DND-41 (cell line): ENCODE measurements around the gene NOD2.

Experiments used
- ATAC-seq: fragments of 200-7000 bp; cut with Tn5 transposase; 3 replicates; pipeline ENCODE4 v1.9.1; 2021; ENCODE audit warnings: low read depth; ENCODE audit not compliant: insufficient read depth
- DNase-seq: peaks from one replicate; pipeline ENCODE4 v3.0.0-alpha.2; 2020
- H2AFZ ChIP-seq: 2 replicates; pipeline ENCODE4 v1.6.0; 2012; ENCODE audit warnings: low read depth, low read length
- H3K27ac ChIP-seq: 2 replicates; pipeline ENCODE4 v1.5.1; 2012; ENCODE audit warnings: low read length, inconsistent platforms
- H3K27me3 ChIP-seq: fragments of 200-600 bp; sonication (generic); 2 replicates; pipeline ENCODE4 v1.6.0; 2012; ENCODE audit warnings: low read length, mild to moderate bottlenecking, inconsistent platforms; ENCODE audit not compliant: insufficient read depth, poor library complexity
- H3K36me3 ChIP-seq: 2 replicates; pipeline ENCODE4 v1.5.1; 2012; ENCODE audit warnings: low read length, inconsistent platforms; ENCODE audit not compliant: insufficient read depth
- H3K4me1 ChIP-seq: 2 replicates; pipeline ENCODE4 v1.5.1; 2012; ENCODE audit warnings: mild to moderate bottlenecking, low read length; ENCODE audit not compliant: insufficient read depth
- H3K4me2 ChIP-seq: 2 replicates; pipeline ENCODE4 v1.6.0; 2012; ENCODE audit warnings: mild to moderate bottlenecking, moderate library complexity, low read length, inconsistent platforms; ENCODE audit not compliant: insufficient read depth
- H3K4me3 ChIP-seq, 2 experiments: fragments of 200-600 bp in 1 of 2; shearing (Covaris generic) in 1 of 2; 2 replicates each; pipeline ENCODE4 v1.5.1; 2012 to 2016; ENCODE audit warnings: inconsistent platforms in 2 of 2, low read length in 2 of 2, mild to moderate bottlenecking in 2 of 2, low read depth in 1 of 2, moderate library complexity in 1 of 2
- H3K79me2 ChIP-seq: 2 replicates; pipeline ENCODE4 v1.6.0; 2012; ENCODE audit warnings: low read length, inconsistent platforms; ENCODE audit not compliant: insufficient read depth
- H3K9ac ChIP-seq: 2 replicates; pipeline ENCODE4 v1.6.0; 2012; ENCODE audit warnings: low read depth, mild to moderate bottlenecking, inconsistent platforms, low read length, moderate library complexity
- H3K9me3 ChIP-seq: 2 replicates; pipeline ENCODE4 v1.5.1; 2012; ENCODE audit warnings: low read length, moderate library complexity, mild to moderate bottlenecking, inconsistent platforms; ENCODE audit not compliant: insufficient read depth, severe bottlenecking
- H4K20me1 ChIP-seq: 2 replicates; pipeline ENCODE4 v1.6.0; 2012; ENCODE audit warnings: low read length; ENCODE audit not compliant: insufficient read depth
- CTCF ChIP-seq: IDR thresholded peaks from 2 replicates; pipeline ENCODE4 v1.5.1; 2012; ENCODE audit warnings: borderline replicate concordance, low read length, moderate library complexity, mild to moderate bottlenecking; ENCODE audit not compliant: poor library complexity, severe bottlenecking; ENCODE audit errors: extremely low read depth
- EZH2 ChIP-seq: IDR thresholded peaks from 3 replicates; pipeline ENCODE4 v1.6.1; 2012; ENCODE audit warnings: borderline replicate concordance, low read depth, mild to moderate bottlenecking, moderate library complexity, low read length, inconsistent platforms; ENCODE audit not compliant: severe bottlenecking

NOD2 gene

GRCh38 chr16:50712956-50713355 lies 19.6 kb downstream of the NOD2 start:
- DNase-seq (no peak), ATAC-seq (no peak)
- no peaks in the 10 kb centered on the region for H3K79me2 ChIP-seq
- H3K4me1 ChIP-seq, result no peaks in the 10 kb centered on the region
- TF ChIP-seq CTCF, result no peak
- no peak for TF ChIP-seq EZH2
- no peak overlapping the region for H2AFZ ChIP-seq
- no peaks in the 10 kb centered on the region for H3K9me3 ChIP-seq
- H3K4me2 ChIP-seq, result no peak overlapping the region
- H4K20me1 ChIP-seq, result no peaks in the 10 kb centered on the region; the same call in 1 of the 2 replicates
- H3K27ac ChIP-seq, result no peak overlapping the region
- H3K36me3 ChIP-seq, result no peaks in the 10 kb centered on the region
- no peaks in the 10 kb centered on the region for H3K27me3 ChIP-seq
- H3K9ac ChIP-seq, result no peak overlapping the region
- H3K4me3 ChIP-seq, result no peak overlapping the region

GRCh38 chr16:50717091-50717490 lies 23.7 kb downstream of the NOD2 start:
- H3K4me3 ChIP-seq, result no peak overlapping the region
- H3K9me3 ChIP-seq, result no peaks in the 10 kb centered on the region
- no peaks in the 10 kb centered on the region for H4K20me1 ChIP-seq
- DNase-seq (no peak), ATAC-seq (no peak)
- peaks cover 7% of the 10 kb centered on the region for H3K4me1 ChIP-seq
- TF ChIP-seq CTCF, result no peak
- TF ChIP-seq EZH2, result no peak
- H3K4me2 ChIP-seq, result no peak overlapping the region
- no peak overlapping the region for H2AFZ ChIP-seq
- H3K9ac ChIP-seq, result no peak overlapping the region
- H3K27ac ChIP-seq, result no peak overlapping the region
- no peaks in the 10 kb centered on the region for H3K27me3 ChIP-seq
- H3K79me2 ChIP-seq, result no peaks in the 10 kb centered on the region
- H3K36me3 ChIP-seq, result no peaks in the 10 kb centered on the region

- no peaks in the 10 kb centered on the region for H4K20me1 ChIP-seq
- H3K79me2 ChIP-seq, result no peaks in the 10 kb centered on the region
- no peak overlapping the region for H3K27ac ChIP-seq
- no peak overlapping the region for H3K9ac ChIP-seq
- no peak for ATAC-seq
- no peak overlapping the region for H2AFZ ChIP-seq
- H3K4me1 ChIP-seq, result peaks cover 7% of the 10 kb centered on the region
- H3K27me3 ChIP-seq, result no peaks in the 10 kb centered on the region
- TF ChIP-seq CTCF (no peak), EZH2 (no peak)
- no peak overlapping the region for H3K4me2 ChIP-seq
- no peak for DNase-seq
- no peaks in the 10 kb centered on the region for H3K36me3 ChIP-seq
- no peaks in the 10 kb centered on the region for H3K9me3 ChIP-seq
- no peak overlapping the region for H3K4me3 ChIP-seq
Measured at GRCh38 chr16:50717494-50717893, 24.1 kb downstream of the NOD2 start.
